A549 (cell line): ENCODE data around the gene GRIK1. TPM values are rescaled to one million over a fixed set of nuclear protein-coding genes. Genes with fewer than 3 reads are reported as not detected.

Source experiments
- ATAC-seq, 2 experiments: fragments of 200-7000 bp in 1 of 2; fragments of >200 bp in 1 of 2; cut with Nextera tagmentation in 1 of 2; cut with Tn5 transposase in 1 of 2; 3 replicates each; pipeline versions ENCODE4 v1.8.0 to v1.9.1; 2018 to 2020; ENCODE audit warnings: mild to moderate bottlenecking in 1 of 2, moderate library complexity in 1 of 2
- CTCF ChIA-PET: fragments of 300-600 bp; sonication (Branson Sonifier 250); formaldehyde crosslinking; extraction: SDS; loops from one replicate; lab custom pipeline; 2021; ENCODE audit warnings: antibody characterized with exemption, inconsistent platforms; lab: Yijun Ruan, JAX
- POLR2A ChIA-PET: fragments of 350-600 bp; formaldehyde crosslinking; extraction: SDS; loops from one replicate; lab custom pipeline; 2021; ENCODE audit warnings: antibody characterized with exemption, inconsistent platforms; lab: Yijun Ruan, JAX
- DNase-seq, 2 experiments: peaks; one replicate each; pipeline versions ENCODE4 v3.0.0 to v3.0.0-alpha.2; 2011 to 2016; ENCODE audit warnings: low read depth in 1 of 2, low spot score in 1 of 2
- FAIRE-seq: peaks from 2 replicates; lab custom pipeline; 2011; peaks lifted over from hg19 to GRCh38; lab: Jason Lieb, UNC
- H3K27ac ChIP-seq, 2 experiments: fragments of >200 bp; sonication (Bioruptor Twin); formaldehyde crosslinking; 3 replicates each; pipeline ENCODE4 v1.5.1; 2016 to 2017
- H3K4me1 ChIP-seq: fragments of >200 bp; sonication (Bioruptor Twin); formaldehyde crosslinking; 3 replicates; pipeline ENCODE4 v1.6.1; 2016
- H3K4me2 ChIP-seq: fragments of >200 bp; sonication (Bioruptor Twin); formaldehyde crosslinking; 3 replicates; pipeline ENCODE4 v1.6.1; 2016
- H3K4me3 ChIP-seq: fragments of >200 bp; sonication (Bioruptor Twin); formaldehyde crosslinking; 3 replicates; pipeline ENCODE4 v1.5.1; 2016
- H3K9me3 ChIP-seq: fragments of >200 bp; sonication (Bioruptor Twin); formaldehyde crosslinking; 3 replicates; pipeline ENCODE4 v1.6.1; 2016
- BHLHE40 ChIP-seq: IDR thresholded peaks from 2 replicates; pipeline ENCODE4 v1.6.1; 2012; ENCODE audit warnings: low read depth, low read length, inconsistent platforms
- CBX8 ChIP-seq: fragments of 200-600 bp; sonication (generic); IDR thresholded peaks from 2 replicates; pipeline ENCODE4 v1.6.1; 2016
- CEBPB ChIP-seq, 2 experiments: fragments of >200 bp in 1 of 2; sonication (Bioruptor Twin) in 1 of 2; formaldehyde crosslinking in 1 of 2; IDR thresholded peaks; 2 replicates each; pipeline ENCODE4 v1.6.1; 2012 to 2016
- CHD2 ChIP-seq: fragments of 150-350 bp; IDR thresholded peaks from 2 replicates; pipeline ENCODE4 v1.6.1; 2014; ENCODE audit warnings: low read length; ENCODE audit not compliant: partially characterized antibody
- CHD4 ChIP-seq: fragments of 200-600 bp; sonication (generic); IDR thresholded peaks from 2 replicates; pipeline ENCODE4 v1.6.1; 2016; ENCODE audit warnings: antibody characterized with exemption, mild to moderate bottlenecking, borderline replicate concordance
- EP300 ChIP-seq, 2 experiments: fragments of >200 bp; sonication (Bioruptor Twin); formaldehyde crosslinking; IDR thresholded peaks; 2 replicates in 1 of 2; 3 replicates in 1 of 2; pipeline ENCODE4 v1.6.1; 2016 to 2017
- ESRRA ChIP-seq: fragments of 150-350 bp; IDR thresholded peaks from 2 replicates; pipeline ENCODE4 v1.6.1; 2014; ENCODE audit warnings: mild to moderate bottlenecking, low read length, borderline replicate concordance
- FOSB ChIP-seq: fragments of 250-450 bp; sonication (Bioruptor Pico); IDR thresholded peaks from 2 replicates; pipeline ENCODE4 v1.5.0; 2020; ENCODE audit warnings: mild to moderate bottlenecking, moderate library complexity
- FOSL2 ChIP-seq, 2 experiments: fragments of 450-650 bp in 1 of 2; fragments of >200 bp in 1 of 2; sonication (Bioruptor Twin) in 1 of 2; formaldehyde crosslinking; IDR thresholded peaks; 2 replicates each; pipeline versions ENCODE4 v1.5.0 to v1.6.1; 2016 to 2020; ENCODE audit warnings: mild to moderate bottlenecking in 1 of 2, moderate library complexity in 1 of 2
- HDAC2 ChIP-seq: fragments of 200-600 bp; sonication (generic); IDR thresholded peaks from 2 replicates; pipeline ENCODE4 v1.6.1; 2016
- HOXA7 ChIP-seq: fragments of 250-450 bp; sonication (Bioruptor Pico); IDR thresholded peaks from 2 replicates; pipeline ENCODE4 v1.5.0; 2020; ENCODE audit warnings: mild to moderate bottlenecking, moderate library complexity
- JUN ChIP-seq, 2 experiments: fragments of >200 bp; sonication (Bioruptor Twin); formaldehyde crosslinking; IDR thresholded peaks; 2 replicates in 1 of 2; 3 replicates in 1 of 2; pipeline ENCODE4 v1.6.1; 2016 to 2017
- KDM5A ChIP-seq: fragments of 200-600 bp; sonication (generic); IDR thresholded peaks from 2 replicates; pipeline ENCODE4 v1.6.1; 2016; ENCODE audit warnings: antibody characterized with exemption, mild to moderate bottlenecking
- NR3C1 ChIP-seq: fragments of >200 bp; sonication (Bioruptor Twin); formaldehyde crosslinking; IDR thresholded peaks from 3 replicates; pipeline ENCODE4 v1.6.1; 2017
- PHF8 ChIP-seq: fragments of 200-600 bp; sonication (generic); IDR thresholded peaks from 2 replicates; pipeline ENCODE4 v1.6.1; 2016; ENCODE audit warnings: low read depth, mild to moderate bottlenecking, antibody characterized with exemption, moderate library complexity, borderline replicate concordance
- RCOR1 ChIP-seq: fragments of 150-350 bp; IDR thresholded peaks from 2 replicates; pipeline ENCODE4 v1.6.1; 2014; ENCODE audit warnings: antibody characterized with exemption, low read length, low read depth
- RNF2 ChIP-seq: fragments of 200-600 bp; sonication (generic); IDR thresholded peaks from 2 replicates; pipeline ENCODE4 v1.6.1; 2016; ENCODE audit warnings: low read depth, mild to moderate bottlenecking, antibody characterized with exemption, moderate library complexity, borderline replicate concordance
- SMC3 ChIP-seq: fragments of >200 bp; sonication (Bioruptor Twin); formaldehyde crosslinking; IDR thresholded peaks from 3 replicates; pipeline ENCODE4 v1.6.1; 2018; ENCODE audit warnings: inconsistent platforms
- TP53 ChIP-seq: fragments of 250-450 bp; sonication (Bioruptor Pico); IDR thresholded peaks from 2 replicates; pipeline ENCODE4 v1.5.0; 2021; ENCODE audit warnings: mild to moderate bottlenecking, moderate library complexity
- USF2 ChIP-seq: fragments of 450-650 bp; IDR thresholded peaks from 2 replicates; pipeline ENCODE4 v1.6.1; 2014; ENCODE audit warnings: antibody characterized with exemption
- WGBS: methylation state at CpG from one replicate; pipeline ENCODE4 v1.1.6; 2017; ENCODE audit errors: missing lambda C conversion rate; 5-methylcytosine and 5-hydroxymethylcytosine counted together
- polyA plus RNA-seq, 4 experiments: library from polyadenylated mRNA; depleted of rRNA in 3 of 4; stranded (reverse); fragments of >200 nt; fragmentation: RNase III in 1 of 4; extraction: RNeasy Plus Mini Kit Qiagen cat#74134 plus additional on column Dnase treatment in 1 of 4; gene quantifications; 2 replicates in 3 of 4; 3 replicates in 1 of 4; pipeline ENCODE4 v1.2.3, GENCODE V29; 2011 to 2017
- TF ChIP-seq, protein P1 (sequence below): fragments of 200-600 bp; sonication (generic); IDR thresholded peaks from 2 replicates; pipeline ENCODE4 v1.6.1; 2016; ENCODE audit warnings: antibody characterized with exemption, mild to moderate bottlenecking, moderate library complexity
- TF ChIP-seq, protein P2 (sequence below): fragments of >200 bp; sonication (Bioruptor Twin); formaldehyde crosslinking; IDR thresholded peaks from 3 replicates; pipeline ENCODE4 v1.6.1; 2016
- TF ChIP-seq, protein P3 (sequence below): IDR thresholded peaks from 2 replicates; pipeline ENCODE4 v1.6.1; 2012
- TF ChIP-seq, protein P4 (sequence below): IDR thresholded peaks from 2 replicates; pipeline ENCODE4 v1.6.1; 2012
- TF ChIP-seq, protein P5 (sequence below): fragments of >200 bp; sonication (Bioruptor Twin); formaldehyde crosslinking; IDR thresholded peaks from 3 replicates; pipeline ENCODE4 v1.5.1; 2016

Gene GRIK1
- polyA plus RNA-seq, 2 of the 4 experiments (the other 2 are of a cell fraction), result not detected

- TF ChIP-seq, protein P1, sequence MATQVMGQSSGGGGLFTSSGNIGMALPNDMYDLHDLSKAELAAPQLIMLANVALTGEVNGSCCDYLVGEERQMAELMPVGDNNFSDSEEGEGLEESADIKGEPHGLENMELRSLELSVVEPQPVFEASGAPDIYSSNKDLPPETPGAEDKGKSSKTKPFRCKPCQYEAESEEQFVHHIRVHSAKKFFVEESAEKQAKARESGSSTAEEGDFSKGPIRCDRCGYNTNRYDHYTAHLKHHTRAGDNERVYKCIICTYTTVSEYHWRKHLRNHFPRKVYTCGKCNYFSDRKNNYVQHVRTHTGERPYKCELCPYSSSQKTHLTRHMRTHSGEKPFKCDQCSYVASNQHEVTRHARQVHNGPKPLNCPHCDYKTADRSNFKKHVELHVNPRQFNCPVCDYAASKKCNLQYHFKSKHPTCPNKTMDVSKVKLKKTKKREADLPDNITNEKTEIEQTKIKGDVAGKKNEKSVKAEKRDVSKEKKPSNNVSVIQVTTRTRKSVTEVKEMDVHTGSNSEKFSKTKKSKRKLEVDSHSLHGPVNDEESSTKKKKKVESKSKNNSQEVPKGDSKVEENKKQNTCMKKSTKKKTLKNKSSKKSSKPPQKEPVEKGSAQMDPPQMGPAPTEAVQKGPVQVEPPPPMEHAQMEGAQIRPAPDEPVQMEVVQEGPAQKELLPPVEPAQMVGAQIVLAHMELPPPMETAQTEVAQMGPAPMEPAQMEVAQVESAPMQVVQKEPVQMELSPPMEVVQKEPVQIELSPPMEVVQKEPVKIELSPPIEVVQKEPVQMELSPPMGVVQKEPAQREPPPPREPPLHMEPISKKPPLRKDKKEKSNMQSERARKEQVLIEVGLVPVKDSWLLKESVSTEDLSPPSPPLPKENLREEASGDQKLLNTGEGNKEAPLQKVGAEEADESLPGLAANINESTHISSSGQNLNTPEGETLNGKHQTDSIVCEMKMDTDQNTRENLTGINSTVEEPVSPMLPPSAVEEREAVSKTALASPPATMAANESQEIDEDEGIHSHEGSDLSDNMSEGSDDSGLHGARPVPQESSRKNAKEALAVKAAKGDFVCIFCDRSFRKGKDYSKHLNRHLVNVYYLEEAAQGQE, result no peak
These were observed 11.3 kb downstream of the GRIK1 start (continued) for GRCh38 chr21:29928537-29928936.

DNA sequence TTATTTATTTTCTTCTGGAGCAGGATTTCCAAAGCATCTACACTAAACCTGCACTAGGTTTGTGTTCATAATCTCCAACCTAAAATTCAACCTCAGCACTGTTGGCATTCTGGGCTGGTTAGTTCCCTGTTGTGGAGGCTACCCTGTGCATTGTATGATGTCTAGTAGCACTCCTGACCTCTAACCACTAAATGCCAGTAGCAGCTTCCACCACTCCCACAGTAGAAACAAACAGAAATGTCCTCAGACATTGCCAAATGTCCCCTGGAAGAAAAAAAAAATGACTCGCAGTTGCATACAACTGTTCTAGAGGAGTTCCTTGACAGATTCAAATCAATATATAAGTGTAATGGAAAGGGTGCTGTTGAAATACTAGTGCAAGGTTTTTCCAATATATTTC, 18.9 kb downstream of the GRIK1 start:
- no peak for DNase-seq
- Histone ChIP-seq H3K4me1 (no peaks in the 10 kb centered on the region), H3K9me3 (no peaks in the 10 kb centered on the region), H3K4me3 (no peak overlapping the region), H3K27ac (no peak overlapping the region), H3K4me2 (no peak overlapping the region)
- POLR2A ChIA-PET, result no interaction called here
- TF ChIP-seq BHLHE40, result no peak
- no peak for TF ChIP-seq HOXA7 (CRISPR knock-in tag)
- no peak for TF ChIP-seq JUN (IDR thresholded peaks at IDR 0.05)
- no peak for TF ChIP-seq CEBPB (IDR thresholded peaks at IDR 0.05)
- TF ChIP-seq CHD4, result no peak
- no peak for TF ChIP-seq USF2
- TF ChIP-seq NR3C1, result no peak
- no peak for TF ChIP-seq HDAC2
- TF ChIP-seq TP53 (CRISPR knock-in tag), result no peak
- TF ChIP-seq, protein P2, sequence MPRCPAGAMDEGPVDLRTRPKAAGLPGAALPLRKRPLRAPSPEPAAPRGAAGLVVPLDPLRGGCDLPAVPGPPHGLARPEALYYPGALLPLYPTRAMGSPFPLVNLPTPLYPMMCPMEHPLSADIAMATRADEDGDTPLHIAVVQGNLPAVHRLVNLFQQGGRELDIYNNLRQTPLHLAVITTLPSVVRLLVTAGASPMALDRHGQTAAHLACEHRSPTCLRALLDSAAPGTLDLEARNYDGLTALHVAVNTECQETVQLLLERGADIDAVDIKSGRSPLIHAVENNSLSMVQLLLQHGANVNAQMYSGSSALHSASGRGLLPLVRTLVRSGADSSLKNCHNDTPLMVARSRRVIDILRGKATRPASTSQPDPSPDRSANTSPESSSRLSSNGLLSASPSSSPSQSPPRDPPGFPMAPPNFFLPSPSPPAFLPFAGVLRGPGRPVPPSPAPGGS, result no peak
- no peak for TF ChIP-seq CBX8
- no peak for TF ChIP-seq RCOR1
- FAIRE-seq, result no peak
- CTCF ChIA-PET, result no interaction called here
- 0% methylated on average over 1 of the region's 1 CpG for WGBS
- no peak for ATAC-seq

- DNase-seq (no peak), ATAC-seq (no peak), FAIRE-seq (no peak)
- CTCF ChIA-PET, result no interaction called here
- Histone ChIP-seq H3K4me2 (no peak overlapping the region), H3K9me3 (no peaks in the 10 kb centered on the region), H3K4me1 (no peaks in the 10 kb centered on the region), H3K27ac (no peak overlapping the region), H3K4me3 (no peak overlapping the region)
- WGBS, result 14% methylated on average over 2 of the region's 2 CpGs
- TF ChIP-seq FOSB (CRISPR knock-in tag), result no peak
- TF ChIP-seq KDM5A, result no peak
- no peak for TF ChIP-seq SMC3
- TF ChIP-seq PHF8, result no peak
- no peak for TF ChIP-seq EP300 (IDR thresholded peaks at IDR 0.05)
- TF ChIP-seq ESRRA, result no peak
- POLR2A ChIA-PET, result no interaction called here
These were observed 25.5 kb downstream of the GRIK1 start for GRCh38 chr21:29914326-29914725.

GRCh38 chr21:29909571-29909970, 30.2 kb downstream of the GRIK1 start:
- DNase-seq (no peak), FAIRE-seq (no peak), ATAC-seq (no peak)
- no peak overlapping the region for H3K27ac ChIP-seq
- WGBS, result 43% methylated on average over 4 of the region's 4 CpGs
- H3K4me2 ChIP-seq, result no peak overlapping the region
- ChIA-PET POLR2A (no interaction called here), CTCF (no interaction called here)
- H3K4me3 ChIP-seq, result no peak overlapping the region
- no peaks in the 10 kb centered on the region for H3K9me3 ChIP-seq
- H3K4me1 ChIP-seq, result no peaks in the 10 kb centered on the region
- no peak for TF ChIP-seq HDAC2
- TF ChIP-seq, protein P3, sequence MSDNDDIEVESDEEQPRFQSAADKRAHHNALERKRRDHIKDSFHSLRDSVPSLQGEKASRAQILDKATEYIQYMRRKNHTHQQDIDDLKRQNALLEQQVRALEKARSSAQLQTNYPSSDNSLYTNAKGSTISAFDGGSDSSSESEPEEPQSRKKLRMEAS, result no peak
- TF ChIP-seq, protein P4, sequence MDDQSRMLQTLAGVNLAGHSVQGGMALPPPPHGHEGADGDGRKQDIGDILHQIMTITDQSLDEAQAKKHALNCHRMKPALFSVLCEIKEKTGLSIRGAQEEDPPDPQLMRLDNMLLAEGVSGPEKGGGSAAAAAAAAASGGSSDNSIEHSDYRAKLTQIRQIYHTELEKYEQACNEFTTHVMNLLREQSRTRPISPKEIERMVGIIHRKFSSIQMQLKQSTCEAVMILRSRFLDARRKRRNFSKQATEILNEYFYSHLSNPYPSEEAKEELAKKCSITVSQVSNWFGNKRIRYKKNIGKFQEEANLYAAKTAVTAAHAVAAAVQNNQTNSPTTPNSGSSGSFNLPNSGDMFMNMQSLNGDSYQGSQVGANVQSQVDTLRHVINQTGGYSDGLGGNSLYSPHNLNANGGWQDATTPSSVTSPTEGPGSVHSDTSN, result no peak
- no peak for TF ChIP-seq RNF2
- TF ChIP-seq, protein P5, sequence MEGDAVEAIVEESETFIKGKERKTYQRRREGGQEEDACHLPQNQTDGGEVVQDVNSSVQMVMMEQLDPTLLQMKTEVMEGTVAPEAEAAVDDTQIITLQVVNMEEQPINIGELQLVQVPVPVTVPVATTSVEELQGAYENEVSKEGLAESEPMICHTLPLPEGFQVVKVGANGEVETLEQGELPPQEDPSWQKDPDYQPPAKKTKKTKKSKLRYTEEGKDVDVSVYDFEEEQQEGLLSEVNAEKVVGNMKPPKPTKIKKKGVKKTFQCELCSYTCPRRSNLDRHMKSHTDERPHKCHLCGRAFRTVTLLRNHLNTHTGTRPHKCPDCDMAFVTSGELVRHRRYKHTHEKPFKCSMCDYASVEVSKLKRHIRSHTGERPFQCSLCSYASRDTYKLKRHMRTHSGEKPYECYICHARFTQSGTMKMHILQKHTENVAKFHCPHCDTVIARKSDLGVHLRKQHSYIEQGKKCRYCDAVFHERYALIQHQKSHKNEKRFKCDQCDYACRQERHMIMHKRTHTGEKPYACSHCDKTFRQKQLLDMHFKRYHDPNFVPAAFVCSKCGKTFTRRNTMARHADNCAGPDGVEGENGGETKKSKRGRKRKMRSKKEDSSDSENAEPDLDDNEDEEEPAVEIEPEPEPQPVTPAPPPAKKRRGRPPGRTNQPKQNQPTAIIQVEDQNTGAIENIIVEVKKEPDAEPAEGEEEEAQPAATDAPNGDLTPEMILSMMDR, result no peak
- TF ChIP-seq CHD2, result no peak
- TF ChIP-seq FOSL2 (IDR thresholded peaks at IDR 0.05), result no peak
- no peak for TF ChIP-seq FOSL2 (CRISPR knock-in tag; IDR thresholded peaks at IDR 0.05)
